Thyroid gland (tissue), 4 donors: Measurements from ENCODE around the gene B3GNT4.

Experiments
- CTCF ChIP-seq, 6 experiments: fragments of 200-600 bp in 3 of 6; fragments of 450-650 bp in 3 of 6; sonication (generic) in 3 of 6; IDR thresholded peaks; one replicate each; pipeline ENCODE4 v1.5.1; 2016 to 2019; ENCODE audit warnings: antibody characterized with exemption in 6 of 6, mild to moderate bottlenecking in 2 of 6, inconsistent platforms in 1 of 6, moderate library complexity in 1 of 6
- POLR2A ChIP-seq, 2 donors: fragments of 450-650 bp; IDR thresholded peaks; one replicate each; pipeline ENCODE4 v1.6.1; 2017; ENCODE audit warnings: antibody characterized with exemption in 2 of 2, mild to moderate bottlenecking in 2 of 2, moderate library complexity in 1 of 2

- TF ChIP-seq CTCF (IDR thresholded peaks at IDR 0.05) (no peak), POLR2A (IDR thresholded peaks at IDR 0.05) (no peak)
Observed at GRCh38 chr12:122205053-122205925, 1.8 kb downstream of the B3GNT4 start.
